ENCODE measurements around the gene RNF217. TPM values are rescaled to one million over a fixed set of nuclear protein-coding genes. Genes with fewer than 3 reads are reported as not detected.
A peak's percentile ranks its signal among the peaks of the same experiment; 100 is the strongest.

RNF217 gene
- total RNA-seq, 1 experiment from 2014 or later: 42.3 TPM

DNA sequence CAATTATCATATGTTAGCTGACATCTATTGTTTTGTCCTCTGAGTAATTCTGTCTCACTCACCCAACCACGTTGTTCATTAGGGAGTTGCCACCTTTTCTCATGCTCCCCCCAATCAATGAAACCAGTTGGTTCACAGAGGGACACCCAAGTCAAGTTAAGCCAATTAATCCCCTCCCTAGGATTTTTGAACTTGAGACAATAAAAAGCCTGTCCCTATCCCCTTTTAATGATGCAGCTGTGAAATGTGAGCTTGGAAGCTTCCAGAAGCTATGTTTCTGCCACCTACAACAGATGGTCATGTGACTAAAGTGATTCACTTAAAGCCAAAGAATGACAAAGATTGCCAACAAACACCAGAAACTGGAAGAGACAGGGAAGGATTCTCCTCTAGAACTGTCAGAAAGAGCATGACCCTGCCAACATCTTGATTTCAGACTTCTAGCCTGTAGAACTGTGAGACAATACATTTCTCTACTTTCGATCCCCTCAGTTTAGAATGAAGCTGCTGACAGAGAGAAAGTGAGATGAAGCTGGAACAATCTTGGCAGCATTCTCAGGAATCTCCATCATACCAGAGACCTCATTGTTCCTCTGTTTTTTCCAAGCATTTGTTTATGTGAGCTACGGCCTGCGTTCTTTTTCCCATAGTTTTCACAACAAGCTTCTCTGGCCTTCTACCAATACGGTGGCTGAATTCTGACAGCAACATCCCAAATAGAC is 133.5 kb downstream of the RNF217 start:
- intact Hi-C loops (cut with micrococcal nuclease; ENCODE audit: unreplicated experiment): no loop called here
- Histone ChIP-seq H3K9me3 (ENCODE audit: insufficient read depth, low read depth) (no peaks in the 10 kb centered on the region), H3K4me3 (no peak overlapping the region), H3K4me1 (replicated peaks; ENCODE audit: insufficient read depth) (no peaks in the 10 kb centered on the region), H4K20me1 (ENCODE audit: insufficient read depth) (no peaks in the 10 kb centered on the region), H3K4me2 (no peak overlapping the region), H2AFZ (no peak overlapping the region), H3F3A (ENCODE audit: insufficient read depth, low read depth) (peaks cover 7% of the 10 kb centered on the region; the same call in 1 of the 2 replicates), H3K27me3 (ENCODE audit: insufficient read depth, low read depth) (no peaks in the 10 kb centered on the region), H3K27ac (no peak overlapping the region), H3K79me2 (ENCODE audit: low read depth) (no peaks in the 10 kb centered on the region), H3K9me2 (ENCODE audit: insufficient read depth) (no peaks in the 10 kb centered on the region), H3K36me3 (ENCODE audit: low read depth) (no peaks in the 10 kb centered on the region)
- POLR2A ChIA-PET (ENCODE audit: unreplicated experiment): interaction anchor here (0.5 kb wide), 1 partner anchor 134 kb away, joined by 3 read pairs; no protein-coding TSS in a partner anchor
- TF ChIP-seq EZH2 (IDR thresholded peaks at IDR 0.05; ENCODE audit: low read depth): no peak
- TF ChIP-seq, protein P1, sequence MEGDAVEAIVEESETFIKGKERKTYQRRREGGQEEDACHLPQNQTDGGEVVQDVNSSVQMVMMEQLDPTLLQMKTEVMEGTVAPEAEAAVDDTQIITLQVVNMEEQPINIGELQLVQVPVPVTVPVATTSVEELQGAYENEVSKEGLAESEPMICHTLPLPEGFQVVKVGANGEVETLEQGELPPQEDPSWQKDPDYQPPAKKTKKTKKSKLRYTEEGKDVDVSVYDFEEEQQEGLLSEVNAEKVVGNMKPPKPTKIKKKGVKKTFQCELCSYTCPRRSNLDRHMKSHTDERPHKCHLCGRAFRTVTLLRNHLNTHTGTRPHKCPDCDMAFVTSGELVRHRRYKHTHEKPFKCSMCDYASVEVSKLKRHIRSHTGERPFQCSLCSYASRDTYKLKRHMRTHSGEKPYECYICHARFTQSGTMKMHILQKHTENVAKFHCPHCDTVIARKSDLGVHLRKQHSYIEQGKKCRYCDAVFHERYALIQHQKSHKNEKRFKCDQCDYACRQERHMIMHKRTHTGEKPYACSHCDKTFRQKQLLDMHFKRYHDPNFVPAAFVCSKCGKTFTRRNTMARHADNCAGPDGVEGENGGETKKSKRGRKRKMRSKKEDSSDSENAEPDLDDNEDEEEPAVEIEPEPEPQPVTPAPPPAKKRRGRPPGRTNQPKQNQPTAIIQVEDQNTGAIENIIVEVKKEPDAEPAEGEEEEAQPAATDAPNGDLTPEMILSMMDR (conservative IDR thresholded peaks at IDR 0.05): no peak
- BruUV-seq (replicated peaks): TSS peak; percentile 22
- DNase-seq: no peak
- CTCF ChIA-PET: interaction anchor here (0.7 kb wide), 1 partner anchor 9 kb away, joined by 3 read pairs; no protein-coding TSS in a partner anchor

DNA sequence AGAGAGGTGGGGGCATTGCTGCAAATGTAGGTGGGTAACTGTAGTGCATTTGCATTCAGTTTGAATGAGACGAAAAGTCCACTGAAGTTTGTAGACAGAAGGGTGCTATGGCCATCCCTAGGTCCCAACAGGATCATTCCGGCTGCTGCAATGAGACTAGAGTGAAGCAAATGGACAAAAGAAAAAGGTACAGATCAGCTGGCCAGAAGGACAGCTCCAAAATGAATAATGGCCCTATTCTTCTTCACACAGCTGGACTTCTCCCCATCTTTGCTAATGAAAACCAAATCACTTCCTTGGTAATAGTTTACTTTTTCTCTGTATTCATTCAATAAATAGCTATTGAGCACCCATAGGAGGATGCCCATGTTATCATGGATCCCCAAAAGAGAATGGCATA is 134.9 kb downstream of the RNF217 start:
- Histone ChIP-seq H3K79me2 (ENCODE audit: low read depth) (no peaks in the 10 kb centered on the region), H3K4me2 (no peak overlapping the region), H3F3A (ENCODE audit: insufficient read depth, low read depth) (peaks cover 9% of the 10 kb centered on the region; the same call in 1 of the 2 replicates), H3K36me3 (ENCODE audit: low read depth) (no peaks in the 10 kb centered on the region), H3K4me1 (replicated peaks; ENCODE audit: insufficient read depth) (peaks cover 10% of the 10 kb centered on the region), H4K20me1 (ENCODE audit: insufficient read depth) (no peaks in the 10 kb centered on the region), H2AFZ (no peak overlapping the region), H3K9me2 (ENCODE audit: insufficient read depth) (no peaks in the 10 kb centered on the region), H3K27me3 (ENCODE audit: insufficient read depth, low read depth) (no peaks in the 10 kb centered on the region), H3K27ac (no peak overlapping the region), H3K4me3 (no peak overlapping the region), H3K9me3 (ENCODE audit: insufficient read depth, low read depth) (no peaks in the 10 kb centered on the region)
- CTCF ChIA-PET: no interaction called here
- no peak for DNase-seq
- no peak for TF ChIP-seq EZH2 (IDR thresholded peaks at IDR 0.05; ENCODE audit: low read depth)
- TF ChIP-seq, protein P1 (conservative IDR thresholded peaks at IDR 0.05): no peak
- BruUV-seq (replicated peaks): no TSS peak
- intact Hi-C loops (cut with micrococcal nuclease; ENCODE audit: unreplicated experiment): no loop called here
- POLR2A ChIA-PET (ENCODE audit: unreplicated experiment): no interaction called here

DNA sequence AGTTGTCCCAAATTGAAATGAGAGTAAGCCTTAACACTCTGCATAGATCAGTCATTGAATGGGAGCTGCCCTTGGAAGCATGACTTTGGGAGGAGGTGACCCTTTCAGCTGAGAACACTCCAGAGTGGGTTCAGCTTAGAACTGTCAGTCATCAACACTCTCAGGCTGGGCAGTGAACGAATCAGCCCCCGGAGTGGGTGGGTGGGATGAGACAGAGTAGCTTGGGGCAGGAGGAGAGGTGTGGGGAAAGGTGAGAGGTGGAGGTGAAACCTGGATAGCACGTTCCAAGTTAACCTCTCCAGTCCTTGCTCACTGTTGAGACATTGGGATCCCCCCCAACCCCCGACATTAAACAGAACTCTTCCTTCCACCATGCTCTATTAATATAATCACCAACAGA is 136.0 kb downstream of the RNF217 start:
- H3K4me1 ChIP-seq (replicated peaks; ENCODE audit: insufficient read depth): peaks cover 20% of the 10 kb centered on the region
- H3K27me3 ChIP-seq (ENCODE audit: insufficient read depth, low read depth): no peaks in the 10 kb centered on the region
- H3K27ac ChIP-seq: no peak overlapping the region
- no TSS peak for BruUV-seq (replicated peaks)
- H3K79me2 ChIP-seq (ENCODE audit: low read depth): no peaks in the 10 kb centered on the region
- H3K4me3 ChIP-seq: no peak overlapping the region
- no peak overlapping the region for H3K4me2 ChIP-seq
- TF ChIP-seq EZH2 (IDR thresholded peaks at IDR 0.05; ENCODE audit: low read depth): no peak
- TF ChIP-seq, protein P1 (conservative IDR thresholded peaks at IDR 0.05): no peak
- intact Hi-C loops (cut with micrococcal nuclease; ENCODE audit: unreplicated experiment): no loop called here
- DNase-seq: no peak
- H3F3A ChIP-seq (ENCODE audit: insufficient read depth, low read depth): peaks cover 11% of the 10 kb centered on the region; the same call in 1 of the 2 replicates
- H2AFZ ChIP-seq: no peak overlapping the region
- H3K9me3 ChIP-seq (ENCODE audit: insufficient read depth, low read depth): no peaks in the 10 kb centered on the region
- no peaks in the 10 kb centered on the region for H3K36me3 ChIP-seq (ENCODE audit: low read depth)
- POLR2A ChIA-PET (ENCODE audit: unreplicated experiment): no interaction called here
- no peaks in the 10 kb centered on the region for H4K20me1 ChIP-seq (ENCODE audit: insufficient read depth)
- H3K9me2 ChIP-seq (ENCODE audit: insufficient read depth): no peaks in the 10 kb centered on the region
- CTCF ChIA-PET: no interaction called here

All from PC-9 (cell line).